ENCODE results near the gene ZNF512.

DNA sequence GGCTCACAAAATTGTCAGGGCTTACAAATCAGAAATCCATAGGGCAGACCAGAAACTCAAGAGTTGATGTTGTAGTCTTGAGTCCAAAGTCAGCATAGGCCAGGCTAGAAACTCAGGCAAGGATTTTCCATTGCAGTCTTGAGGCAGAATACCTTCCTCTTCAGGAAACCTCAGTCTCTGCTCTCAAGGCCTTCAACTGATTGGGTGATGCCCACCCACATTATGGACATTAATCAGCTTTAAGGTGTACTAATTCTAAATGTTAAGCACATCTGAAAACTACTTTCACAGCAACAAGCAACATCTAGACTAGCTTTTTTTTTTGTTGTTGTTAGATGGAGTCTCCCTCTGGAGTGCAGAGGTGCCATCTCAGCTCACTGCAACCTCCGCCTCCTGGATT, 31.3 kb upstream of the ZNF512 start:
- TF ChIP-seq, protein P1, sequence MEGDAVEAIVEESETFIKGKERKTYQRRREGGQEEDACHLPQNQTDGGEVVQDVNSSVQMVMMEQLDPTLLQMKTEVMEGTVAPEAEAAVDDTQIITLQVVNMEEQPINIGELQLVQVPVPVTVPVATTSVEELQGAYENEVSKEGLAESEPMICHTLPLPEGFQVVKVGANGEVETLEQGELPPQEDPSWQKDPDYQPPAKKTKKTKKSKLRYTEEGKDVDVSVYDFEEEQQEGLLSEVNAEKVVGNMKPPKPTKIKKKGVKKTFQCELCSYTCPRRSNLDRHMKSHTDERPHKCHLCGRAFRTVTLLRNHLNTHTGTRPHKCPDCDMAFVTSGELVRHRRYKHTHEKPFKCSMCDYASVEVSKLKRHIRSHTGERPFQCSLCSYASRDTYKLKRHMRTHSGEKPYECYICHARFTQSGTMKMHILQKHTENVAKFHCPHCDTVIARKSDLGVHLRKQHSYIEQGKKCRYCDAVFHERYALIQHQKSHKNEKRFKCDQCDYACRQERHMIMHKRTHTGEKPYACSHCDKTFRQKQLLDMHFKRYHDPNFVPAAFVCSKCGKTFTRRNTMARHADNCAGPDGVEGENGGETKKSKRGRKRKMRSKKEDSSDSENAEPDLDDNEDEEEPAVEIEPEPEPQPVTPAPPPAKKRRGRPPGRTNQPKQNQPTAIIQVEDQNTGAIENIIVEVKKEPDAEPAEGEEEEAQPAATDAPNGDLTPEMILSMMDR (IDR thresholded peaks at IDR 0.05) = no peak
- TF ChIP-seq, protein P2, sequence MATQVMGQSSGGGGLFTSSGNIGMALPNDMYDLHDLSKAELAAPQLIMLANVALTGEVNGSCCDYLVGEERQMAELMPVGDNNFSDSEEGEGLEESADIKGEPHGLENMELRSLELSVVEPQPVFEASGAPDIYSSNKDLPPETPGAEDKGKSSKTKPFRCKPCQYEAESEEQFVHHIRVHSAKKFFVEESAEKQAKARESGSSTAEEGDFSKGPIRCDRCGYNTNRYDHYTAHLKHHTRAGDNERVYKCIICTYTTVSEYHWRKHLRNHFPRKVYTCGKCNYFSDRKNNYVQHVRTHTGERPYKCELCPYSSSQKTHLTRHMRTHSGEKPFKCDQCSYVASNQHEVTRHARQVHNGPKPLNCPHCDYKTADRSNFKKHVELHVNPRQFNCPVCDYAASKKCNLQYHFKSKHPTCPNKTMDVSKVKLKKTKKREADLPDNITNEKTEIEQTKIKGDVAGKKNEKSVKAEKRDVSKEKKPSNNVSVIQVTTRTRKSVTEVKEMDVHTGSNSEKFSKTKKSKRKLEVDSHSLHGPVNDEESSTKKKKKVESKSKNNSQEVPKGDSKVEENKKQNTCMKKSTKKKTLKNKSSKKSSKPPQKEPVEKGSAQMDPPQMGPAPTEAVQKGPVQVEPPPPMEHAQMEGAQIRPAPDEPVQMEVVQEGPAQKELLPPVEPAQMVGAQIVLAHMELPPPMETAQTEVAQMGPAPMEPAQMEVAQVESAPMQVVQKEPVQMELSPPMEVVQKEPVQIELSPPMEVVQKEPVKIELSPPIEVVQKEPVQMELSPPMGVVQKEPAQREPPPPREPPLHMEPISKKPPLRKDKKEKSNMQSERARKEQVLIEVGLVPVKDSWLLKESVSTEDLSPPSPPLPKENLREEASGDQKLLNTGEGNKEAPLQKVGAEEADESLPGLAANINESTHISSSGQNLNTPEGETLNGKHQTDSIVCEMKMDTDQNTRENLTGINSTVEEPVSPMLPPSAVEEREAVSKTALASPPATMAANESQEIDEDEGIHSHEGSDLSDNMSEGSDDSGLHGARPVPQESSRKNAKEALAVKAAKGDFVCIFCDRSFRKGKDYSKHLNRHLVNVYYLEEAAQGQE (IDR thresholded peaks at IDR 0.05; ENCODE audit: low read depth, low read length) = no peak
- TF ChIP-seq EP300 (IDR thresholded peaks at IDR 0.05; ENCODE audit: borderline replicate concordance in 1 of 2, low read depth in 1 of 2, low read length in 1 of 2) (no peak), NRF1 (IDR thresholded peaks at IDR 0.05; ENCODE audit: low read depth, low read length) (no peak), POLR2AphosphoS5 (IDR thresholded peaks at IDR 0.05; ENCODE audit: low read depth, low read length) (no peak), JUND (IDR thresholded peaks at IDR 0.05) (no peak), YY1 (IDR thresholded peaks at IDR 0.05; ENCODE audit: low read depth) (no peak), TAF1 (IDR thresholded peaks at IDR 0.05; ENCODE audit: borderline replicate concordance, low read depth, low read length) (no peak)
- TF ChIP-seq, protein P3, sequence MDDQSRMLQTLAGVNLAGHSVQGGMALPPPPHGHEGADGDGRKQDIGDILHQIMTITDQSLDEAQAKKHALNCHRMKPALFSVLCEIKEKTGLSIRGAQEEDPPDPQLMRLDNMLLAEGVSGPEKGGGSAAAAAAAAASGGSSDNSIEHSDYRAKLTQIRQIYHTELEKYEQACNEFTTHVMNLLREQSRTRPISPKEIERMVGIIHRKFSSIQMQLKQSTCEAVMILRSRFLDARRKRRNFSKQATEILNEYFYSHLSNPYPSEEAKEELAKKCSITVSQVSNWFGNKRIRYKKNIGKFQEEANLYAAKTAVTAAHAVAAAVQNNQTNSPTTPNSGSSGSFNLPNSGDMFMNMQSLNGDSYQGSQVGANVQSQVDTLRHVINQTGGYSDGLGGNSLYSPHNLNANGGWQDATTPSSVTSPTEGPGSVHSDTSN (IDR thresholded peaks at IDR 0.05) = no peak
- TF ChIP-seq, protein P4, sequence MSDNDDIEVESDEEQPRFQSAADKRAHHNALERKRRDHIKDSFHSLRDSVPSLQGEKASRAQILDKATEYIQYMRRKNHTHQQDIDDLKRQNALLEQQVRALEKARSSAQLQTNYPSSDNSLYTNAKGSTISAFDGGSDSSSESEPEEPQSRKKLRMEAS (IDR thresholded peaks at IDR 0.05; ENCODE audit: low read depth) = no peak
- TF ChIP-seq, protein P5, sequence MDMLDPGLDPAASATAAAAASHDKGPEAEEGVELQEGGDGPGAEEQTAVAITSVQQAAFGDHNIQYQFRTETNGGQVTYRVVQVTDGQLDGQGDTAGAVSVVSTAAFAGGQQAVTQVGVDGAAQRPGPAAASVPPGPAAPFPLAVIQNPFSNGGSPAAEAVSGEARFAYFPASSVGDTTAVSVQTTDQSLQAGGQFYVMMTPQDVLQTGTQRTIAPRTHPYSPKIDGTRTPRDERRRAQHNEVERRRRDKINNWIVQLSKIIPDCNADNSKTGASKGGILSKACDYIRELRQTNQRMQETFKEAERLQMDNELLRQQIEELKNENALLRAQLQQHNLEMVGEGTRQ (IDR thresholded peaks at IDR 0.05; ENCODE audit: borderline replicate concordance, low read depth, low read length) = no peak
